ENCODE measurements around the gene LZTS3.

GRCh38 chr20:3141757-3142156 is 31.6 kb downstream of the LZTS3 start:
- TF ChIP-seq CTCF (optimal IDR thresholded peaks at IDR 0.05 in 1 of 3, IDR thresholded peaks at IDR 0.05 in 1 of 3, conservative IDR thresholded peaks at IDR 0.05 in 1 of 3; ENCODE audit: extremely low read depth in 1 of 3, insufficient read depth in 2 of 3, low read length in 3 of 3), result no peak
- no peak for TF ChIP-seq EZH2 (IDR thresholded peaks at IDR 0.05; ENCODE audit: low read length)

Measured in keratinocyte (primary cell).